Liver (tissue), 3 donors: ENCODE measurements around the gene ZNF101.

Experiments used
- GABPA ChIP-seq, 2 donors: IDR thresholded peaks in 1 of 2; conservative IDR thresholded peaks in 1 of 2; 2 replicates each; pipeline ENCODE4 v1.6.1; 2016; ENCODE audit warnings: antibody characterized with exemption in 2 of 2, mild to moderate bottlenecking in 1 of 2, moderate library complexity in 1 of 2
- HNF4A ChIP-seq, 2 donors: conservative IDR thresholded peaks; 2 replicates each; pipeline ENCODE4 v1.6.1; 2016; ENCODE audit warnings: antibody characterized with exemption in 2 of 2, mild to moderate bottlenecking in 2 of 2
- HNF4G ChIP-seq: IDR thresholded peaks from 2 replicates; pipeline ENCODE4 v1.6.1; 2016; ENCODE audit warnings: antibody characterized with exemption
- JUND ChIP-seq, 2 donors: IDR thresholded peaks; 2 replicates each; pipeline ENCODE4 v1.6.1; 2016; ENCODE audit warnings: antibody characterized with exemption in 2 of 2
- RAD21 ChIP-seq, 2 donors: IDR thresholded peaks; 2 replicates each; pipeline ENCODE4 v1.6.1; 2016; ENCODE audit warnings: antibody characterized with exemption in 2 of 2, mild to moderate bottlenecking in 2 of 2
- RXRA ChIP-seq, 2 donors: IDR thresholded peaks; 2 replicates each; pipeline ENCODE4 v1.6.1; 2017 to 2018; ENCODE audit warnings: antibody characterized with exemption in 2 of 2, mild to moderate bottlenecking in 1 of 2
- SP1 ChIP-seq: IDR thresholded peaks from 2 replicates; pipeline ENCODE4 v1.6.1; 2018; ENCODE audit warnings: antibody characterized with exemption, mild to moderate bottlenecking
- TAF1 ChIP-seq: conservative IDR thresholded peaks from 2 replicates; pipeline ENCODE4 v1.6.1; 2016; ENCODE audit warnings: antibody characterized with exemption, mild to moderate bottlenecking
- TF ChIP-seq, protein P1 (sequence below): fragments of 150-350 bp; IDR thresholded peaks from 2 replicates; pipeline ENCODE4 v1.5.1; 2017; ENCODE audit warnings: improper control_type of control experiment, low read depth, low read length; ENCODE audit not compliant: missing input control
- TF ChIP-seq, protein P2 (sequence below): IDR thresholded peaks from 2 replicates; pipeline ENCODE4 v1.6.1; 2016; ENCODE audit warnings: antibody characterized with exemption, mild to moderate bottlenecking
- TF ChIP-seq, protein P3 (sequence below): IDR thresholded peaks from 2 replicates; pipeline ENCODE4 v1.6.1; 2016; ENCODE audit warnings: antibody characterized with exemption
- TF ChIP-seq, protein P4 (sequence below): IDR thresholded peaks from 2 replicates; pipeline ENCODE4 v1.6.1; 2016; ENCODE audit warnings: antibody characterized with exemption
- TF ChIP-seq, protein P5 (sequence below): IDR thresholded peaks from 2 replicates; pipeline ENCODE4 v1.6.1; 2016; ENCODE audit warnings: antibody characterized with exemption
- donor health status: healthy.
- donor health status: healthy.

DNA sequence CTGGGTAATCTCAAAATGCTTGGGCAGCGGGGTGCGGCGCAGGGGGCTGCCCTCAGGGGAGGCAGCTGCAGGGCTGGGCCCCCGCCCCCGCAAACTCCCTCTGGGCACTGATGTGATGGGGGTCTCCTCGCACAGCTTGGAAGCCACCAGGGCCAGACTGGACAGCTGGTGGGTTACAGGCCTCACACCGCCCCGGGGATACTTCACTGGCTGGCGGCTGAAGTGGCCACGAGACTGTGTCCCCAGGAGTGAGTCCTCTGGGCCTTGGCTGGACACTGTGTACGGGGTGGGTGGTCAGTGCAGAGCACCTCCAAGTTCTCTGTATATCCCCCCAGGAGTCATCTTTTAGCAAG is 38.6 kb upstream of the ZNF101 start:
- TF ChIP-seq SP1 (no peak), HNF4A (conservative IDR thresholded peaks at IDR 0.05) (no peak), TAF1 (no peak), GABPA (IDR thresholded peaks at IDR 0.05 in 1 of 2, conservative IDR thresholded peaks at IDR 0.05 in 1 of 2) (no peak), RXRA (IDR thresholded peaks at IDR 0.05) (no peak), JUND (IDR thresholded peaks at IDR 0.05) (no peak), RAD21 (IDR thresholded peaks at IDR 0.05) (no peak), HNF4G (no peak)
- TF ChIP-seq, protein P1, sequence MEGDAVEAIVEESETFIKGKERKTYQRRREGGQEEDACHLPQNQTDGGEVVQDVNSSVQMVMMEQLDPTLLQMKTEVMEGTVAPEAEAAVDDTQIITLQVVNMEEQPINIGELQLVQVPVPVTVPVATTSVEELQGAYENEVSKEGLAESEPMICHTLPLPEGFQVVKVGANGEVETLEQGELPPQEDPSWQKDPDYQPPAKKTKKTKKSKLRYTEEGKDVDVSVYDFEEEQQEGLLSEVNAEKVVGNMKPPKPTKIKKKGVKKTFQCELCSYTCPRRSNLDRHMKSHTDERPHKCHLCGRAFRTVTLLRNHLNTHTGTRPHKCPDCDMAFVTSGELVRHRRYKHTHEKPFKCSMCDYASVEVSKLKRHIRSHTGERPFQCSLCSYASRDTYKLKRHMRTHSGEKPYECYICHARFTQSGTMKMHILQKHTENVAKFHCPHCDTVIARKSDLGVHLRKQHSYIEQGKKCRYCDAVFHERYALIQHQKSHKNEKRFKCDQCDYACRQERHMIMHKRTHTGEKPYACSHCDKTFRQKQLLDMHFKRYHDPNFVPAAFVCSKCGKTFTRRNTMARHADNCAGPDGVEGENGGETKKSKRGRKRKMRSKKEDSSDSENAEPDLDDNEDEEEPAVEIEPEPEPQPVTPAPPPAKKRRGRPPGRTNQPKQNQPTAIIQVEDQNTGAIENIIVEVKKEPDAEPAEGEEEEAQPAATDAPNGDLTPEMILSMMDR = no peak
- TF ChIP-seq, protein P2, sequence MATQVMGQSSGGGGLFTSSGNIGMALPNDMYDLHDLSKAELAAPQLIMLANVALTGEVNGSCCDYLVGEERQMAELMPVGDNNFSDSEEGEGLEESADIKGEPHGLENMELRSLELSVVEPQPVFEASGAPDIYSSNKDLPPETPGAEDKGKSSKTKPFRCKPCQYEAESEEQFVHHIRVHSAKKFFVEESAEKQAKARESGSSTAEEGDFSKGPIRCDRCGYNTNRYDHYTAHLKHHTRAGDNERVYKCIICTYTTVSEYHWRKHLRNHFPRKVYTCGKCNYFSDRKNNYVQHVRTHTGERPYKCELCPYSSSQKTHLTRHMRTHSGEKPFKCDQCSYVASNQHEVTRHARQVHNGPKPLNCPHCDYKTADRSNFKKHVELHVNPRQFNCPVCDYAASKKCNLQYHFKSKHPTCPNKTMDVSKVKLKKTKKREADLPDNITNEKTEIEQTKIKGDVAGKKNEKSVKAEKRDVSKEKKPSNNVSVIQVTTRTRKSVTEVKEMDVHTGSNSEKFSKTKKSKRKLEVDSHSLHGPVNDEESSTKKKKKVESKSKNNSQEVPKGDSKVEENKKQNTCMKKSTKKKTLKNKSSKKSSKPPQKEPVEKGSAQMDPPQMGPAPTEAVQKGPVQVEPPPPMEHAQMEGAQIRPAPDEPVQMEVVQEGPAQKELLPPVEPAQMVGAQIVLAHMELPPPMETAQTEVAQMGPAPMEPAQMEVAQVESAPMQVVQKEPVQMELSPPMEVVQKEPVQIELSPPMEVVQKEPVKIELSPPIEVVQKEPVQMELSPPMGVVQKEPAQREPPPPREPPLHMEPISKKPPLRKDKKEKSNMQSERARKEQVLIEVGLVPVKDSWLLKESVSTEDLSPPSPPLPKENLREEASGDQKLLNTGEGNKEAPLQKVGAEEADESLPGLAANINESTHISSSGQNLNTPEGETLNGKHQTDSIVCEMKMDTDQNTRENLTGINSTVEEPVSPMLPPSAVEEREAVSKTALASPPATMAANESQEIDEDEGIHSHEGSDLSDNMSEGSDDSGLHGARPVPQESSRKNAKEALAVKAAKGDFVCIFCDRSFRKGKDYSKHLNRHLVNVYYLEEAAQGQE = no peak
- TF ChIP-seq, protein P3, sequence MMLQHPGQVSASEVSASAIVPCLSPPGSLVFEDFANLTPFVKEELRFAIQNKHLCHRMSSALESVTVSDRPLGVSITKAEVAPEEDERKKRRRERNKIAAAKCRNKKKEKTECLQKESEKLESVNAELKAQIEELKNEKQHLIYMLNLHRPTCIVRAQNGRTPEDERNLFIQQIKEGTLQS = no peak
- TF ChIP-seq, protein P4, sequence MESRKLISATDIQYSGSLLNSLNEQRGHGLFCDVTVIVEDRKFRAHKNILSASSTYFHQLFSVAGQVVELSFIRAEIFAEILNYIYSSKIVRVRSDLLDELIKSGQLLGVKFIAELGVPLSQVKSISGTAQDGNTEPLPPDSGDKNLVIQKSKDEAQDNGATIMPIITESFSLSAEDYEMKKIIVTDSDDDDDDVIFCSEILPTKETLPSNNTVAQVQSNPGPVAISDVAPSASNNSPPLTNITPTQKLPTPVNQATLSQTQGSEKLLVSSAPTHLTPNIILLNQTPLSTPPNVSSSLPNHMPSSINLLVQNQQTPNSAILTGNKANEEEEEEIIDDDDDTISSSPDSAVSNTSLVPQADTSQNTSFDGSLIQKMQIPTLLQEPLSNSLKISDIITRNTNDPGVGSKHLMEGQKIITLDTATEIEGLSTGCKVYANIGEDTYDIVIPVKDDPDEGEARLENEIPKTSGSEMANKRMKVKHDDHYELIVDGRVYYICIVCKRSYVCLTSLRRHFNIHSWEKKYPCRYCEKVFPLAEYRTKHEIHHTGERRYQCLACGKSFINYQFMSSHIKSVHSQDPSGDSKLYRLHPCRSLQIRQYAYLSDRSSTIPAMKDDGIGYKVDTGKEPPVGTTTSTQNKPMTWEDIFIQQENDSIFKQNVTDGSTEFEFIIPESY = no peak
- TF ChIP-seq, protein P5, sequence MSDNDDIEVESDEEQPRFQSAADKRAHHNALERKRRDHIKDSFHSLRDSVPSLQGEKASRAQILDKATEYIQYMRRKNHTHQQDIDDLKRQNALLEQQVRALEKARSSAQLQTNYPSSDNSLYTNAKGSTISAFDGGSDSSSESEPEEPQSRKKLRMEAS = no peak
